Measurements from ENCODE around the gene NEGR1.

Gene NEGR1

DNA sequence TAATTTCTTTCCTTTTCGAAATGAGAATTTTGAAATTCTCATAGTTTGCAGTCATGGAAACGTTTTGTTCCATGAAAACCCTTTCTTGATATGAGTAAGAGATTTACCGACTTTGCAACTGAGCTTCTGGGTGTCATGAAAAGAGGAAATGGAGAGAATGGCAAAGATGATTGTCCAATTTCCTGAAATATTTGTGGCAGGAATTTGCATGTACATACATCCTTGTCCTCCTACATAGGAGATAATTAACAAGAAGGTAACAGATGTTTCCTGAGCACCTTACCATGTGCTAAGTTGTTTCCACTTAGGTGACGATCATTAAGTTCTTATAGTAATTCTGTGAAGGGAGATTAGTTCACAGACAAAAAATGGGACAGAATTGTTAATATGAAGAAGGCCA is 170.7 kb downstream of the NEGR1 start:
- peak; percentile 88 to 91 for DNase-seq

DNA sequence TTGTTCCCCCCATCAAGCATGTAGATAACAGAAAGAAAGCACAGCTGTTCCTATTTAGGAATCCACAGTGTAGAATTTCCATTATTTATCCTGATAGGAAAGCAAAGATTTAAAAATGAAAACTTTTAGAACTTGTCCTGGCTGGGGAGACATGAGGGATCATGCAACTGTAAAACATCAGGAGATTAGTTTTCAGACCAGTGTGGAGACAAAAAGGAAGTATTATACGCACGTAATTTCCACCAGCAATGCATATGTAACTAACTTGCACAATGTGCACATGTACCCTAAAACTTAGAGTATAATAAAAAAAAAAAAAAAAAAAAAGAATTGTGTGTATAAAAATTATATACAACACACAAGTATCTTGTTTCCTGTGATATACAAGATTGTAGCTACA is 172.4 kb downstream of the NEGR1 start:
- DNase-seq: peak; percentile 56 to 66

DNA sequence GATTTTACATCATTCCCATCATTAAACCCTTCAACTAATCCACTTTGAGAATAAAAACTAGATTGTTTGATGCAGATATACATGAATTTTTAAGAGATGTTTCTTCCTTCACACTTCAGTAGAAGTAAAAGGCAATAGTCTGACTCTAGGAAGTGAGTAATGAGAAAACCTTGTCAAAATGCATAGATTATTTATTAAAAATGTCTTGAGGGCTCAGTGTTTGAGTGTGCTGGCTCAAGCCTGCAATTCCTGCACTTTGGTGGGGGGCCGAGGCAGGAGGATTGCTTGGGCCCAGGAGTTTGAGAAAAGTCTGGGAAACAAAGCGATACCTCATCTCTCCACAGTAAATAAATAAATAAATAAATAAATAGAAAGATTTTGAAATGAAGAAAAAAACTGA is 177.1 kb downstream of the NEGR1 start:
- DNase-seq: no peak

DNA sequence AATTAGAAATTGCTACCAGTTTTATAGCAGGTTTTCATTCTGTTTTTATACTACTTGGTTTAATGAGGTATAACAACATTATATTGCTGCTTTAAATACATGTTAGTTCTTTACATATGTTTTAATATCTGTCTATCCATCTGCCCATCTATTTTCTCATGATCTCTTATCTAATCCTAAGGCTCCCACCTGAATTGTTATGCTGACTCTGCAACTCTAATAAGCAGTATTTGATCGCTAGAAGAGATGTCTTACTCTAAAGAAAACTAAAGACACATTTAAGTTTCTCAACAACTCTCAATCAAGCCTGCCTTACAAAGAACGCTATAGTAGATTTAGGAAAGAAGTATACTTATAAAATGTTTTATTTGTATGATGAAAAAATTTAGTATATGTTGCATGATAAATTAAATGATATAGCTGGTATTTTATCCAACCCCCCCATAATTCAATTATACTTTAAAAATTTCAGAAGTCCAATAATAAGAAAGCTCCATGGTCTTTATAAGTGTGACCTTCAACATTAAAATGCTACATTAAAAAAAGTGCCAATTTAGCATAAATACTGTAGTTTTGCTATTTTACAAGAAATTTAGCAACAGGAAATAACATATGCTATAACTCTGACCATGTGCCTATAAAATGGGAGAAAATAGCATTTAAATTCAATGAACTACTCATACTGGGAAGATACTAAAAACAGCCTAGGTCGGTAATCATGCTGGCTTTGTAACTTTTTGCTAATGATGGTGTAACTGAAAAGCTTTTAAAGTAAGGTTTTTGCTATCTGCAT is 180.3 kb downstream of the NEGR1 start:
- no peak for DNase-seq

DNA sequence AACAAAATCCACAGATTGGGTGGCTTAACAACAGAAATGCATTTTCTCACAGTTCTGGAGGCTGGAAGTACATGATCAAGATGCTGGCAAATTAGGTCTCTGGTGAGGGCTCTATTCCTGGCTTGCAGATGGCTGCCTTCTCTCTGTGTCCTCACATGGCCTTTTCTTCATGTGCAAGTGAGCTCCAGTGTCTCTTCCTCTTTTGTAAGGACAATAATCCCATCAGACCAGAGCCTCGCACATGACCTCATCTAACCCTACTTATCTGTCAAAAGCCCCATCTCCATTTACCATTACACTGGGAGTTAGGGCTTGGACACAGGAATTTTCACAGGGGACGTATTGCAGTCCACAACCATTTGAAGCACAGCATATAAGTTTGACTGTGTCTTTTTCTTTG is 181.6 kb downstream of the NEGR1 start:
- DNase-seq: peak; percentile 81 to 86

DNA sequence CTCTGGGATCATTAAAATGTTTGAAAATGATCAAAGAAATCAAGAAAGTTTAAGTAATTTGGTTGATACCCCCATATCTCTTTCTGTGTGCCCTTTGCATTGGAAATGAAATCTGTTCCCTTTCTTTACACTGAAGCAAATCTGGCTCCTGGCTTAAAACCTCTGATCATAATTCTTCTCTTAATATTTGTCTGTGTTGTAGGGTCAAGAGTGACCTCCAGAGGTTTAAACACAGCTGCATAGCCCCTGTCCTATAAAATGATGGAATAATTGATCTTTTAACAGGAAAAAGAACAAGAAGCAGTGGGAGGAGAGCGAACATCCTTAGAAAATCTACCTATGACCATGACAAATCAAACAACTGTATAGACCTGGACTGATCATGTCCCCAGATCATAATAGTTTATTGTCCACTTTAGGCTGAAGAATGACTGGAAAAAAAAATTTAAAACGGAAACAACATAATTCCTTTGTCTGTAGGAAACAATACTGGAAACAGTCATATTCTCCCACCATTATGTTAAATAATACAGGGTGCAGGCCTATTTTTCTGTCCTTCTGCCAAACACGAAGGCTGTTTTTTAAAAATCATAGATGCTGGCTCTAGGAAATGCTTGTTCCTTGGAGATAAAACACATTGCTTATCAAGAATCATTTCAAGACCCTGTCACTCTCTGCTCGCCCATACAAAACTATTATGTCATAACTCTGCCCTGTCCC is 184.3 kb downstream of the NEGR1 start:
- no peak for DNase-seq

DNA sequence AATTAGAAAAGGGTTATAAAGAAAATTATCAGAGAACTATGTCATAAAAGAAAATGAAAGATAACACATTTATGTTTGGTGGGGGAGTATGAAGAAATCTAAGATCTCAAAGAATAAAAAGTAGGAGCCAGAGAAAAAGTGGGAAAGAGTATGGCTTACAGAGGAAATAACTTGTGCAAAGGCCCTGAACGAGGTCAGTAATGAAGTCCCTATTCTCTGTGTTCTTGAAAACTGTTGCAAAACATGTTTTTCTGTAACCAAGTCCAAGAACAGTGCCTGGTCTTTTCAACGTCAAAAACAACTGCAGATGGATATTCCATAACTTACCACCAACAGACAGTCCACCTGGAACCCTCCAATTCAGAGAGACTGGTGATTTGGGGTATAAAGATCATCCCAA is 188.1 kb downstream of the NEGR1 start:
- DNase-seq: no peak

DNA sequence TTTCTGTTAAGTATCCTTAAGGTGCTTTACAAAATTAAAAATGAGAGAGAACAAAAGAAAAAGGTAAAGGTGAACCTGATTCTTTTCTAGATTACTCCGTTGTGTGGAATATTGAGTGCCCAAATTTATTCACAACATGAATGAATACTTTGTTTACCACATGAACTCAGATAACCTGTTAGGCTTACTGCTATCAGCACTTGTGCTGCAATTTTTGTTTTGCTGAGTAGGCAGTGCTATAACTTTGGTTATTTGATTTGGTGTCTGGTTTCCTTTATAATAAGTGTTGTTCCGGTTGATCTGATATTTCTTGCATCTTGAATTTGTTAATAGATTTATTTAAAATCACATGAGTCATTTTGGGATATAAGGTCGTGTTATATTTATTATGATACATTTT is 195.9 kb downstream of the NEGR1 start:
- DNase-seq: no peak

DNA sequence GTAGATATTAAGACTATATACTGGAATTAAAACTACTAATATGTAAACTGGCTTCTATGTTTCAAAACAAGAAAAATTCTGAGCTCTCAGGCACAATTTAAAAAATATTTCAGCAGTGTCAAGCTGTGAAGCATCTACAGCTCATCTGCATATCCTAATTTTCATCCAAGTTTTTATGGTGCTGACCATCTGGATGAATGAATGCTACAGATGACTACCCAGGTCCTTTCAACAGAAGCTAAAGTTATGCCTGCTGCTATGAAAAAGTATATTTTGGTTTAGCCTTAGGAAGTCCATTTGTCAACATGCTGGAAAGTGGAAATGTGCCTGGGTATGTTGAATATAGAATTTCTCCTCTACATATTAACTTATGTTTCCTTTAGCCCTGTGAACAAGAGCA is 206.9 kb downstream of the NEGR1 start:
- no peak for DNase-seq

DNA sequence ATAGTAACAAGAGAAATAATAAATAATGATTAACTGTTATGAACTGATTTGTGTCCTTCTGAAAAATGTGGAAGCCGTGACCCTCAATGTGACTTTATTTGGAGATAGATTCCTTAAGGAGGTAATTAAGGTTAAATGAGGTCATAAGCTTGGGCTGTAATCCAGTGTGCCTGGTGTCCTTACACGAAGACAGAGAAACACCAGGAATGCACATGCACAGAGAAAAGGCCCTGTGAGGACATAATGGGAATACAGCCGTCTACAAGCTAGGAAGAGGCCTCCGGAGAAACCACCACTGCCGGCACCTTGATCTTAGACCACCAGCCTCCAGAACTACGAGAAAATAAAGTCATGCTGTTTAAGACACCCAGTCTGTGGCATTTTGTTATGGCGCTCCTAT is 215.9 kb downstream of the NEGR1 start:
- DNase-seq: no peak

DNA sequence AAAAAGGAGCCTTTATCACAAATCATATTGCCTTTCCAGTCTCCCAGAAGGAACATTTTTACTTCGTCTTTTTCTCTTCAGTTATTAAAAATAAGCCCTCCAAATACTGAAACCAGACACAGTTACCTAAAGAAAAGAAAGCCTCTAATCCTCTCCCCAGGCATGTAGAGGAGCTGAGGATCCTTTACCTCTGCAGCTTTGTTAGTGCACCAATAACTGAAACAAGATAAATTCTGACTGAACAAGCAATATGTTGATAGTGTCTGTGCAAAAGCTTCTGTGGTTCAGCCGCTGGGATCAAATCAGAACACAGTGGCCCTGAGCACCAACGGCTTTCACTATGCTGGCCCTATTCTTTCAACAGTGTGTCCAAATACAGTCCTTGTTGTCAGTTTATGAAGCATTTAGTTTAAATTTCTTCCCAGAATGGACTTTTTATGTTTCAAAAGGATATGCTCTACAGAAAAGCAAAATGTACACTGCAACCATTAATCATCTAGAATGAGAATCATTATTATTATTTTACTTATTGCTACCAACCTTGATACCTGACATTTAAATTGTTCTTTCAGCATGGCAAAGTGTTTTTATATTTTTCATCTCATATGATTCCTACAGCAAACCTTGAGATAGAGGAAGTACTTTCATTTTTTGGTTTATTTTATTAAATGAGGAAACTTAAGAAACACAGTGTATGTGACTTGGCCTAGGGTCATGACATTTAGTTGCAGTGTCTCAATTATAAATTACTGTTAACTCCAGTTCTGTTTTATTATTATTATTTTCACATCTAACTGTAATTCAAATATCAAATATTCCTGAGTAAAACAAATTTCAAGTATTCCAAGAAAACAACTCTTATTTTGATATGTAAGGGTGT is 217.9 kb downstream of the NEGR1 start:
- DNase-seq: peak in 1 of 2 experiments; percentile 14

DNA sequence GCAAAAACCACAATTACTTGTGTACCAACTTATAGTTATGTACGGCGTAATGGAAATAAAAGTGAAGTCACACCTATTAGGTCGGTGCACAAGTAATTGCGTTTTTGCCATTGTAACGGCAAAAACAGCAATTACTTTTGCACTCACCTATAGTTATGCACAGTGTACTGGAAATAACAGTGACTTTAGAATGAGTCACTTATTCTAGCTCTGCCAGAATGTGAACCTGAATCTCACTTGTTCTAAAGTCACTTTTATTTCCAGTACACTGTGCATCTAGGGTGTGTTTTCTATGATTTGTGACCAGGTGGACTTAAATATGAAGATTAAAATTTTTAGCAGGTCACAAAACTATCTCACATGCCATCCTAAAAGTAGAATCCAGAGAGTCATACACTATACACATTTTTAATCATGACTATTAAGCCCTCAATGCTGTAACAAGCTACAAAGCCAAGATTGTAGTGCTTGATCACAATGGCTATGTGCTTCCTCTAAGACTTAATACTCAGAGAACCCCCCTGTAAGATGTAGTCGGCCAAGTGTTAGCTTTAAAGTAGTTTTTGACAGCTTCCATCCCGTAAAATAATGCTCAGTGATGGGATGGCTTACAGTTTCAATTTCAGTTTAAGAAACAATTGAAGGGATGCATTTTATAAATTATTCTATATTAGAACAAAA is 218.8 kb downstream of the NEGR1 start:
- DNase-seq: no peak

DNA sequence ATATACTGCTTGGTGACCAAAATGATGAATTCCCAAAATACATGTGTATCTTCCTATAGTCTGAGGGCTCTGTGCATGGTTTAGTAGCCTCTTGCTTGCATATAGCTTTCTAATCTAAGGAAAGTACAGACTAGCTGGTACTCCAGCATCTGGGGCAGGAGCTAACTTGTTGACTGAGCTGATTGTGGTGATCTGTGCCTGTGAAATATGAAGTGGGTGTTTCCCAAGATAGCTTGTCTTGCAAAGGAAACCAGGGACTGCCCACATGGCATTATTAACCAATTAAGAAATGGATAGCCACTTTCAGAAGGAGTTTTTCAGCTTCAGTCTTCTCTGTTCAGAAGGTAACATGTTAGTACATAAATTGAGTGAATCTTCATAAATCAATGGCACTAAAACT is 219.8 kb downstream of the NEGR1 start:
- DNase-seq: no peak

DNA sequence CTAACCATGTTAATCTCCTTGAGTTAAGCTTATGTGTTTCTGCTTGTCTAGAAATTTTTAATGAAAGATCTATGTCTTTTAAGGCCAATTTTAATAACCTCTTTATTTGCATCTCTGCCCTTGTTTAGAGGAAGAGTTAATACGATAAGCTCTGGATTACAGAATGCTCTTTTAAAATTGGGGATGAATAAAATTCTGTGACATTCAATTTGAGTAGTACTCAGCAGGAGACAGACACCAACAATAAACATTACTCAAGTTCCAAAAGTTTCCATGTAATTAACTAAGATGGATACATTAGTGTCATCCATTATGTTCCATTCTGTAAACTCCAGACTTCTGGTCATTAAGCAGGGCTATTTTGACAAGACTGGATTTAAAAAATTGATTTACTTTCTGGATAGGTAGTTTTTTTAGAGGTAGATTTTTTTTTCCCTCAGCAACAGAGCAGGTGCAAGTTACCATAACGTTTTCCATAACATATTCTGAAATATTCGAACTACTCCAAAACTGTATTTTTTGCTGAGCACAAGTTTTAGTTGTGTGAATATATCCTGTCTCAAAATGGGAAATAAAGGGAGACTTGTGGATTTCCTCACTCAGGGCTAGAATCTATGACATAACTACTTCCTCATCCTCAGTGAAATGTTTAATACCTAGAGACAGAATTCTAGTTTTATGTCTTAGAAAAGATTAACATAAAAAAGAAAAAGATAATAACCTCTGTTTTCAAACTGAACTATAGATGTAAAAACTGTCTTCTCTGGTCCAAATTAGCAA is 221.7 kb downstream of the NEGR1 start:
- DNase-seq: peak; percentile 5 to 26

DNA sequence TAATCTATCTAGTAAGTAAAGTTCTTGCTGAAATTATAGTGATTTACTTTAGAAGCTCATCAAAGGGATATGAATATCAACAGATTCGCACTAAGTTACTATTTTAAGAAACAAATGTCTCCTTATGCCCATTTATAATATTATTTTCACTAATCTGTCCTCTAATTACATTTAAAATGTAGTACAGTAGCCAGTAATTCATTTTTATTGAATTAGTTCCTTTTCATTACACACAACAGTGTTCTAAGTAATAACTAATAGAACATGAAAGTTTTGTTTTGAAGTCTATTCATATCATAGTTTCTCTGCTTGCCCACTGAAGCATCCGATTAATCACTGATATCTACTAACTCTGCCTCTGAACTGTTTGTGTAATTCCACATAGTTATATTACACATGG is 225.8 kb downstream of the NEGR1 start:
- DNase-seq: no peak

DNA sequence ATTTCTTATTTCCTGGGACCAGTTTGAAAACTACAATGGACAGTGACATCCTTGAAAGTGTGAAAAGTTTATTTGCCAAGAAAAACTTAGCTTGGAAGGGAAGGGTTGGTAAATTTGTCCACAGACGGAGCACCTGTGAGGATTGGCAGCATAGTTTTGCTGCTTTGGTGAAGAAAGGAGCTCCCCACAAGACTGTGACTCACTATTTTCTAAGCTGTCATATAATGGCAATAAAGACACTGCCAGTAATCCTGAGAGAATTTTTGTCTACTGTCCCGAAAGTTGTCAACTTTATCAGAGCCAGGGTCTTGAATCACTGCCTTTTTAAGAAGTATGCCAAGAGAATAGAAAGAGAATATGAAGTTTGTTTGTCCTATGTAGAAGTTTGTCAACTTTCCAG is 230.8 kb downstream of the NEGR1 start:
- no peak for DNase-seq

DNA sequence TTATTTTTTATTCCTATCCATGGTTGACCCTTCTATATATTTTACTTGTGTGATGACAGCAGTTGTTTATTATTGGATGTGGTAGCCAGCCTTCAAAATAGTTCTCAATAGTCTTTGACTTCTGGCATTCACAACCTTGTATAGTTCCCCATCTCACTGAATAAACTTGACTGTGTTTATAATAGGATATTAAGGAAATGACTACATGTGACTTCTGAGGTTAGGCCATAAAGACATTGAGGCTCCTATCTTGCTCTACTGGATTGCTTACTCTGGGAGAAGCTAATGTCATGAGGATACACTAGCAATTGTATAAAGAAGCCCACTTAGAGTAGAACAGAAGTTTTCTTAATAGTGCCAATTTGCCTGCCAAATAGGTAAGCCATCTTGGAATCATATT is 231.8 kb downstream of the NEGR1 start:
- DNase-seq: no peak

DNA sequence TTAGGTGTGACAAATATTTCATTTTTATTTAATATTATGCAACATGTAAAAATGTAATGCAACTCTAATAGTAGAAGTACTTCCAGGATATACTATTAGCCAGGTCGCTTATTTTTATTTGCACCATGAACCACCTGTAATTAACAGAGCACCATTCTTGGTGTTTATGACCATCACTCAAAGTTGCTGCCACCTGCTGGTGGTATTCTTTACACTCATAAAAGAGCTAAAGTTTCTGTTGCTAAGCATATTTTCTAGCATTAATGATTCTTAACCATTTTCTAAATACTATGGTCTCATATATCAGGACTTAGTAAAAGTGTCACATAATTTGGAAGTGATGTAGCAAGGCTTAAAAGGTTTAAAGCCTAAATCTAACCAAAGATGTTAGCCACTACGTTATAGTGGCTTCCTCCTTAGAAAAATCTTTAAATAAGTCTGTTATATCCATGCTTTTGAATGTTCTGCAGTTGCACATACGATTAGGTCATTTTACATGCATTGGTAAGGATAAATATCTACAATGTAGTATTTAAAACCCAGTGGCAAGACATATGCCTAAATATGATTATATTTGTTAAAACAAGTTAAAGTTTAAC is 244.5 kb downstream of the NEGR1 start:
- DNase-seq: peak; percentile 52 to 62

DNA sequence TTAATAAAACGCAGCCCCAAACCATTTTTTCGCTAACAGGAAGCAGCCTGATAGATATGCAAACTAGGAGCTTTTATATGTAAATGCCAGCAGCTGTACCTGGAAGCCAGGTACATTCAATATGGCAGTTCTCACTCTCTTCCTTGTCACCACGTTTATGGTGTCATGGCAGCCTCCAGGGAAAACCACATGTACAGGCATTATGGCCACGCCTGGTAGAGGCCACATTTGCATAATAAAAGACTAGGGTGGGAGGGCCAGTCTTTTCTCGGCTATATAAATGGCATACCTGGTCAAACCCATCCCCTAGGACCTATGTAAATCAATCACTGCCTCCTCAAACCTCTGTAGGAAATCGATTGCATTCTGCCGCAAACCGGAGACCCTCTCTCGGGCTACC is 247.5 kb downstream of the NEGR1 start:
- DNase-seq: no peak

DNA sequence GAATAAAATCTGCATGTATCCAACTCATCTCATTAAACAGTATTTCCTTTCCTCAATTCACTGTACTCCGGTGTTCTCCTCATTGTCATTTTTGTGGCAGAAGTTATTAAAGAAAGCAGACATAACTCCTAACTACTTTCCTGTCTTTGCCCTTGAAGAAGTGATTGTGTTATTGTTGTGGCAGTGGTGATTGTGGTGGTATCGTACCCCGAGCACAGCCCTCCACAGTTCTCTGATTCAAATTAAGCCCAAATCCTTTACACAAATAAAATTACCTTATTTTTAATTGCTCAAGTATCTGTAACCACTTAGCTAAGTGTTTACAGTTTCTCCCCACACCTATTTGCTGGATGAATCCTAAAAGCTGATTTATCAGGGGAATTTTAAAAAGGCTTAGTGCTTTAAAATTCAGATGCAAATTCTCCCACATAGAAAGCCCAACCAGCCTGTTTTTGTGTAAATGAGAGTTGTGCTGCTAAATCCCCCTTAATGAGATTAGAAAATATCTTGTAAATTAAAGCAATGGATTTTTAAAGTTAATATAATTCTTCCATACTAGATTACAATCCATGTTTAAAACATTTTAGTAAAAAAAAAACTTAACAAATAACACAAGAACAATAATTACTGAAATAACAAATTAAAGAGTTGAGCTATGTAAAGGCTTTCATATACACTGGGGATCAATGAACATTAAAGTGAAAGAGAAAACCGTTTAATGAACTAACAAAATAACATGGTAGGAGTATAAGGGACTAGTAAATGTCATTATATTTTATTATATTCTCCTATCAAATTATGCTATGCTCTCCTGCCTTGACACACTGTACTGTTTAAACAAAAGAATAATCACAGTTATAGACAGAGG is 259.0 kb downstream of the NEGR1 start:
- DNase-seq: no peak

DNA sequence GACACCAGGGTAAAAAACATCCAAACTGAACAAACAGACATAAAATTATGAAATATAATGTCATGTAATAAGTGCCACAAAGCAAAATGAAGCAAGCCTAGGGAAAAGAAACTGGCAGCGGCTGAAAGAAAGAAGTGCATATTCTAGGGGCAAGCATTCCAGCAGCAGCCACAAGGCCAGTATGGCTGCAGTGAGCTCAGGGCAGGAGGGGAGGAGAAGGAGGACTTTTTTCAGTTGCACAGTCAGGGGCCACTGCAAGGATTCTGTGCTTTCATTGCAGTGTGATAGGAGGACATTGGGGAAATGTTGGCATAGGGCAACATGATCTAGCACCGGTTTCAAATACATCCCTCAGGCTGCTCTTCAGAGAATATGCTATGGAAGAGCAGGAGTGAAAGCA is 263.8 kb downstream of the NEGR1 start:
- no peak for DNase-seq
